HEK293 (cell line): Measurements from ENCODE around the gene GGNBP2.
A peak's percentile ranks its signal among the peaks of the same experiment; 100 is the strongest.

Source experiments
- CTCF ChIA-PET: fragments of 350-600 bp; formaldehyde crosslinking; extraction: SDS; loops from one replicate; lab custom pipeline; 2021; ENCODE audit warnings: antibody characterized with exemption; lab: Yijun Ruan, JAX
- POLR2A ChIA-PET: fragments of 300-600 bp; formaldehyde crosslinking; extraction: SDS; loops from one replicate; lab custom pipeline; 2020; ENCODE audit warnings: antibody characterized with exemption, inconsistent platforms; lab: Yijun Ruan, JAX
- H3K27ac ChIP-seq: fragments of 200-500 bp; sonication (Bioruptor generic); 2 replicates; pipeline ENCODE4 v1.5.1; 2014; ENCODE audit warnings: low read depth, low read length, control low read depth, inconsistent platforms; ENCODE audit errors: extremely low read depth
- H3K36me3 ChIP-seq, 2 experiments: fragments of 200-500 bp in 1 of 2; sonication (Bioruptor generic) in 1 of 2; 1 replicate in 1 of 2; 2 replicates in 1 of 2; pipeline ENCODE4 v1.5.1; 2014 to 2017; ENCODE audit warnings: inconsistent platforms in 2 of 2, low read length in 2 of 2; ENCODE audit not compliant: control insufficient read depth in 2 of 2, insufficient read depth in 1 of 2
- H3K4me1 ChIP-seq: fragments of 200-500 bp; sonication (Bioruptor generic); 2 replicates; pipeline ENCODE4 v1.5.1; 2014; ENCODE audit warnings: mild to moderate bottlenecking, low read length, inconsistent platforms; ENCODE audit not compliant: control insufficient read depth, insufficient read depth
- H3K4me3 ChIP-seq: 2 replicates; pipeline ENCODE4 v1.5.1; 2011; ENCODE audit warnings: low read depth, mild to moderate bottlenecking, control low read depth, low read length, moderate library complexity
- H3K9me3 ChIP-seq: fragments of 200-500 bp; sonication (Bioruptor generic); 2 replicates; pipeline ENCODE4 v1.5.1; 2014; ENCODE audit warnings: low read depth, low read length, inconsistent platforms; ENCODE audit not compliant: control insufficient read depth, insufficient read depth
- KLF7 ChIP-seq: fragments of 450-650 bp; formaldehyde crosslinking; IDR thresholded peaks from 2 replicates; pipeline ENCODE4 v1.5.1; 2016; ENCODE audit warnings: missing biosample characterization, missing genetic modification characterization, borderline replicate concordance
- MZF1 ChIP-seq: fragments of 450-650 bp; formaldehyde crosslinking; IDR thresholded peaks from 2 replicates; pipeline ENCODE4 v1.5.1; 2017; ENCODE audit warnings: missing biosample characterization, missing genetic modification characterization, borderline replicate concordance
- PRDM4 ChIP-seq: fragments of 450-650 bp; formaldehyde crosslinking; IDR thresholded peaks from 2 replicates; pipeline ENCODE4 v1.5.1; 2017; ENCODE audit warnings: missing biosample characterization, missing genetic modification characterization
- SALL2 ChIP-seq: fragments of 450-650 bp; formaldehyde crosslinking; IDR thresholded peaks from 2 replicates; pipeline ENCODE4 v1.5.0; 2017; ENCODE audit warnings: missing biosample characterization, mild to moderate bottlenecking, missing genetic modification characterization, borderline replicate concordance
- TSHZ1 ChIP-seq: fragments of 450-650 bp; formaldehyde crosslinking; IDR thresholded peaks from 2 replicates; pipeline ENCODE4 v1.5.1; 2016; ENCODE audit warnings: missing biosample characterization, missing genetic modification characterization, borderline replicate concordance
- ZBTB17 ChIP-seq: fragments of 450-650 bp; formaldehyde crosslinking; IDR thresholded peaks from 2 replicates; pipeline ENCODE4 v1.5.1; 2016; ENCODE audit warnings: missing biosample characterization, missing genetic modification characterization
- ZFP3 ChIP-seq: fragments of 450-650 bp; formaldehyde crosslinking; IDR thresholded peaks from 2 replicates; pipeline ENCODE4 v1.5.1; 2016; ENCODE audit warnings: low read depth, missing biosample characterization, missing genetic modification characterization
- ZFP41 ChIP-seq: fragments of 450-650 bp; formaldehyde crosslinking; IDR thresholded peaks from 2 replicates; pipeline ENCODE4 v1.5.1; 2016; ENCODE audit warnings: missing biosample characterization, missing genetic modification characterization, borderline replicate concordance
- ZNF114 ChIP-seq: fragments of 450-650 bp; formaldehyde crosslinking; IDR thresholded peaks from 2 replicates; pipeline ENCODE4 v1.5.0; 2017; ENCODE audit warnings: missing biosample characterization, missing genetic modification characterization
- ZNF211 ChIP-seq: fragments of 450-650 bp; formaldehyde crosslinking; IDR thresholded peaks from 2 replicates; pipeline ENCODE4 v1.5.1; 2016; ENCODE audit warnings: low read depth, missing biosample characterization, missing genetic modification characterization
- ZNF292 ChIP-seq: fragments of 450-650 bp; formaldehyde crosslinking; IDR thresholded peaks from 2 replicates; pipeline ENCODE4 v1.5.1; 2016; ENCODE audit warnings: low read depth, missing biosample characterization, missing genetic modification characterization, borderline replicate concordance
- ZNF324 ChIP-seq: fragments of 450-650 bp; formaldehyde crosslinking; IDR thresholded peaks from 2 replicates; pipeline ENCODE4 v1.5.1; 2016; ENCODE audit warnings: missing biosample characterization, missing genetic modification characterization
- ZNF473 ChIP-seq: fragments of 450-650 bp; formaldehyde crosslinking; IDR thresholded peaks from 2 replicates; pipeline ENCODE4 v1.5.1; 2017; ENCODE audit warnings: missing biosample characterization, missing genetic modification characterization
- ZNF521 ChIP-seq: fragments of 450-650 bp; formaldehyde crosslinking; IDR thresholded peaks from 2 replicates; pipeline ENCODE4 v1.5.1; 2017; ENCODE audit warnings: missing biosample characterization, mild to moderate bottlenecking, missing genetic modification characterization
- ZNF530 ChIP-seq: fragments of 450-650 bp; formaldehyde crosslinking; IDR thresholded peaks from 2 replicates; pipeline ENCODE4 v1.5.1; 2016; ENCODE audit warnings: low read depth, missing biosample characterization, missing genetic modification characterization
- ZNF548 ChIP-seq: fragments of 450-650 bp; formaldehyde crosslinking; IDR thresholded peaks from 2 replicates; pipeline ENCODE4 v1.5.1; 2016; ENCODE audit warnings: missing biosample characterization, missing genetic modification characterization
- ZNF645 ChIP-seq: fragments of 450-650 bp; formaldehyde crosslinking; IDR thresholded peaks from 2 replicates; pipeline ENCODE4; 2016; ENCODE audit warnings: missing biosample characterization, missing genetic modification characterization
- ZNF776 ChIP-seq: fragments of 450-650 bp; formaldehyde crosslinking; IDR thresholded peaks from 2 replicates; pipeline ENCODE4 v1.5.0; 2017; ENCODE audit warnings: missing biosample characterization, missing genetic modification characterization, borderline replicate concordance
- ZNF785 ChIP-seq: fragments of 450-650 bp; formaldehyde crosslinking; IDR thresholded peaks from 2 replicates; pipeline ENCODE4 v1.5.1; 2016; ENCODE audit warnings: missing biosample characterization, missing genetic modification characterization
- ZNF837 ChIP-seq: fragments of 450-650 bp; formaldehyde crosslinking; IDR thresholded peaks from 2 replicates; pipeline ENCODE4 v1.5.1; 2016; ENCODE audit warnings: missing biosample characterization, missing genetic modification characterization
- ZXDB ChIP-seq: fragments of 450-650 bp; formaldehyde crosslinking; IDR thresholded peaks from 2 replicates; pipeline ENCODE4 v1.5.1; 2016; ENCODE audit warnings: missing biosample characterization, missing genetic modification characterization
- TF ChIP-seq, protein P1 (sequence below): fragments of 450-650 bp; formaldehyde crosslinking; IDR thresholded peaks from 2 replicates; pipeline ENCODE4 v1.5.1; 2016; ENCODE audit warnings: missing biosample characterization, missing genetic modification characterization

Gene GGNBP2

GRCh38 chr17:36535669-36536081, 9.0 kb upstream of the GGNBP2 start (continued):
- TF ChIP-seq TSHZ1 (tag by site-specific recombination) = no peak; the same call in 1 of the 2 replicates
- TF ChIP-seq ZNF292 = no peak
- TF ChIP-seq ZNF530 (tag by site-specific recombination) = no peak
- TF ChIP-seq ZXDB = no peak
- TF ChIP-seq ZBTB17 (tag by site-specific recombination) = peak; percentile 58
- no peak for TF ChIP-seq ZNF521 (tag by site-specific recombination)
- TF ChIP-seq MZF1 (tag by site-specific recombination) = no peak
- TF ChIP-seq ZFP3 (tag by site-specific recombination) = peak; percentile 51; the same call in 1 of the 2 replicates
- no peak for TF ChIP-seq ZNF211
- no peak for TF ChIP-seq KLF7 (tag by site-specific recombination)
- peak; percentile 91 for TF ChIP-seq ZNF324

GRCh38 chr17:36540696-36541095, 4.0 kb upstream of the GGNBP2 start:
- Histone ChIP-seq H3K4me1 (no peaks in the 10 kb centered on the region), H3K27ac (no peak overlapping the region), H3K36me3 (peaks cover 20 to 27% of the 10 kb centered on the region in 2 experiments), H3K4me3 (no peak overlapping the region), H3K9me3 (no peaks in the 10 kb centered on the region)
- POLR2A ChIA-PET = interaction anchor here (0.7 kb wide), 1 partner anchor 93 kb away, joined by 4 read pairs; no protein-coding TSS in a partner anchor
- TF ChIP-seq ZNF837 (no peak), ZNF645 (tag by site-specific recombination) (no peak), ZNF785 (tag by site-specific recombination) (no peak), ZXDB (no peak), ZFP41 (tag by site-specific recombination) (no peak), ZNF114 (tag by site-specific recombination) (no peak), ZNF548 (tag by site-specific recombination) (no peak), ZNF776 (tag by site-specific recombination) (no peak), PRDM4 (tag by site-specific recombination) (no peak), SALL2 (no peak), ZNF473 (tag by site-specific recombination) (no peak), KLF7 (tag by site-specific recombination) (no peak)
- TF ChIP-seq, protein P1, sequence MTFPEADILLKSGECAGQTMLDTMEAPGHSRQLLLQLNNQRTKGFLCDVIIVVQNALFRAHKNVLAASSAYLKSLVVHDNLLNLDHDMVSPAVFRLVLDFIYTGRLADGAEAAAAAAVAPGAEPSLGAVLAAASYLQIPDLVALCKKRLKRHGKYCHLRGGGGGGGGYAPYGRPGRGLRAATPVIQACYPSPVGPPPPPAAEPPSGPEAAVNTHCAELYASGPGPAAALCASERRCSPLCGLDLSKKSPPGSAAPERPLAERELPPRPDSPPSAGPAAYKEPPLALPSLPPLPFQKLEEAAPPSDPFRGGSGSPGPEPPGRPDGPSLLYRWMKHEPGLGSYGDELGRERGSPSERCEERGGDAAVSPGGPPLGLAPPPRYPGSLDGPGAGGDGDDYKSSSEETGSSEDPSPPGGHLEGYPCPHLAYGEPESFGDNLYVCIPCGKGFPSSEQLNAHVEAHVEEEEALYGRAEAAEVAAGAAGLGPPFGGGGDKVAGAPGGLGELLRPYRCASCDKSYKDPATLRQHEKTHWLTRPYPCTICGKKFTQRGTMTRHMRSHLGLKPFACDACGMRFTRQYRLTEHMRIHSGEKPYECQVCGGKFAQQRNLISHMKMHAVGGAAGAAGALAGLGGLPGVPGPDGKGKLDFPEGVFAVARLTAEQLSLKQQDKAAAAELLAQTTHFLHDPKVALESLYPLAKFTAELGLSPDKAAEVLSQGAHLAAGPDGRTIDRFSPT (tag by site-specific recombination) = no peak
- CTCF ChIA-PET = no interaction called here
